Measurements from ENCODE around the gene MTCH1. TPM values are rescaled to one million over a fixed set of nuclear protein-coding genes. Genes with fewer than 3 reads are reported as not detected.
A peak's percentile ranks its signal among the peaks of the same experiment; 100 is the strongest.

The MTCH1 gene
- polyA plus RNA-seq, 4 donors = 156 to 193 (median 165) TPM

DNA sequence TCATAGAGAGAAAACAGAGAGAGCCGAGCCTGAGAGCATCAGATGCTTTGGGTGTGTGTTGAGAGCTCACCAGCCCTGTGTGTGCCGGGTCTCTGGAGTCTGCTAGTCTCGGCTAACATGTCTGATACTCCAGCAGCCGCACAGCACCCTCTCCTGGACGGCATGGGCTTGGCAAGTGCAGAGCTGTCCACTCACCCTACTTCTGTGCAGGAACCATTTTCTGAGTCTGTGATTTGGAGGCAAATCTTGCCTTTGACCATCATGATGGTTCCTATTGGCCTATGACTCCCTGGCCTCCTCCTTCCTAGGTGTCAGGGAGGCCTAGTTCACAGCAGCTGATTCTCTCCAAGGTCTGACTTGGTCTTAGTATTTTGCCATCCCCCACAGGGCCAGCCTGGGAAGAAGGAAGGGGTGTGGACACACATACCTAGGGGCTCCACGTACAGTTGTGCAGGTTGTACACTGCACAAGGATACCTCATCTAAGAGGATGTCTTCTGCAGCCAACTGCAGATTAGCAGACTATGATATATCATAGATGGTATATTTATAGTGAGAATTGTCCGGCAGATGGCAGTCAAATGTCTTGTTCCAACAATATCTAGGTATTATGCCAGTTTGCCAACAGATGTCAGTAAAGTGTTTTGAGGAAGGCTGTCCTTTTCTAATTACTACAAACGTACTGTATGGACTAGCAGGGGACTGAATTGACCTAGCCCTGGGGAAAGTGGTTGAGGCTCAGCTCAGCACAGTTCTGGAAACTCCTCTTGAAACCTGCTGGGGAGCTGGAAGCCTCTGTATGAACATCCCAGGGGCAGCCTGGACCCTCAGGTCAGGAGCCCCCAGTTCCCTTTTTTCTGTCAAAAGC, 32.4 kb upstream of the MTCH1 start:
- peak; percentile 75 to 80 (median 80) for DNase-seq (ENCODE audit: low read depth in 4 of 4, low spot score in 3 of 4)

DNA sequence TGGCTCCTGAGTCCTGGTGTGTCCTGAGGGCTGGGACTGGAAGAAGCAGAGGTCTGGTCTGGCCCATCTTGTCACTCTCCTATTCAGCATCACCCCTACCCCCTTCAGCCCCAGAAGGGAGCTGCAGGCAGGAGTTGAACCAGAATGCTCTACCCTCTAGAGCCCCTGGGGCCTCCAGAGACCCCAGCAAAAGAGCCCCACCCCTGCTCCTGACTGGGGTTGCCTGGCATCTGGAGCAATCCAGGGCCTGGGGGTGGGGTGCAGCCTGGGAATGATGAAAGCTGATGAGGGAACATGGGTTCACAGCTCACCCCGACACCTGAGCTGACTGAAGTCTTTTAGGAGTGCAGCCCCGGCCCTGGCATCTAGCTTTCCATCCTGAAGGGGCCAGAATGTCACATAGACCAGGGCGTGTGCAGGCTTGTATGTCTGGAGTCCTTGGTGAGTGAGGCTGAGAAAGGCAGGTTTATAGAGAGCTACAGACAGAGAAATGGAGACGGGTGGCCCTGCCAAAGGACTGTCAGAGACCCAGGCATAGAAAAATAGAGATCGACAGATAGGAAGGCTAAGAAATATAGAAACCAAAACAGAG, 31.7 kb upstream of the MTCH1 start:
- DNase-seq (ENCODE audit: low read depth in 4 of 4, low spot score in 3 of 4) = no peak

DNA sequence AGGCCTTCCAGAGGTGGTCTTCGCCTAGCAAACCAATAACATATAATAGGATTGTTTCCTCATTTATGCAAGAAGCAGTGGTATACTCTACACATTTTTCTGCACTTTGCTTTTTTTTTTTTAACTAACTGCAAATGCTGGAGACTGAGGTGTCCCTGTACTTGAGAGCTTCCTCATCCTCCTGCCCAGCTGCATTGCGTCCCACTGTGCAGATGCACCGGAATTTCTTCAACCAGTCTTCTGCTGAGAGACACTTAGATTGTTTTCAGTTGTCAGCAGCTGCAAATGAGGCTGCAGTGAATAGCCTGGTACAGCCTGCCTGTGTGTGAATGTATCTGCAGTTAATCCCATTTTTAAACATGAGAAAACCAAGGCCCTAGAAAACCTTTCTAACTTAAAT, 31.0 kb upstream of the MTCH1 start:
- no peak for DNase-seq (ENCODE audit: low read depth in 4 of 4, low spot score in 3 of 4)

DNA sequence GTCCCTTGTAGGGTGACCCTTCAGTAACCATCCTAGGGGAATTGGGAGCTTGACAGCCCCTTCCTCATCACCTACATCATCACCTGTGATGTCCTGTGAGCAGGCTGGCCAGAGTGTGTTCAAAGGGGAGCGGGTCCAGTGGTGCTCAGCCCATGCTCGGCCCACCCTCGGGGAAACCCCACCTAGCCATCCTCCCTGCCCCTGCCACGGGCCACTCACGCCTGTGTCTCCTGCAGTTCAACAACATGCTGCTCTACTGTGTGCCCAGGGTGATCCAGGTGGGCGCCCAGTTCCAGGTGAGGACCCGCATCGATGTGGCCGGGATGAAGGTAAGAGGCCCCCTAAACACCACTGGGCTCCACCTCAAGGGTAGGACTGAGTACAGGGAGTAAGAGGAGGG, 29.5 kb upstream of the MTCH1 start:
- DNase-seq (ENCODE audit: low read depth in 4 of 4, low spot score in 3 of 4) = no peak

DNA sequence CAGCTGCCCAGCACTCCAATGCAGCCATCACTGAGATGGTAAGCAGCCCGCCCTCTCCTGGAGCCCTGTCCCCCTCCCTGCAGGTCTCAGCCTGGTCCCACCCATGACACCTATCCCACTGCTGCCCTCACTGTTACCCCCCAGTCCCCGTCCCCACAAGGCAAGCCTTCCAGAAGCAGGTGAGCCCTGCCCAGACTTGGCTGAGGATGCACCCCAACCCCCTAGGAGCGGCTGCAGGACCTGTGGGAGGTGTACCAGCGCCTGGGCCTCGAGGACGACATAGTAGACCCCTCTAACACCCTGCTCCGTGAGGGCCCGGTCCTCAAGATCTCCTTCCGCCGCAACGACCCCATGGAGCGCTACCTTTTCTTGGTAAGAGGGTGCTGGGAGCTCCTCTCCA, 28.7 kb upstream of the MTCH1 start:
- DNase-seq (ENCODE audit: low read depth in 4 of 4, low spot score in 3 of 4) = no peak

DNA sequence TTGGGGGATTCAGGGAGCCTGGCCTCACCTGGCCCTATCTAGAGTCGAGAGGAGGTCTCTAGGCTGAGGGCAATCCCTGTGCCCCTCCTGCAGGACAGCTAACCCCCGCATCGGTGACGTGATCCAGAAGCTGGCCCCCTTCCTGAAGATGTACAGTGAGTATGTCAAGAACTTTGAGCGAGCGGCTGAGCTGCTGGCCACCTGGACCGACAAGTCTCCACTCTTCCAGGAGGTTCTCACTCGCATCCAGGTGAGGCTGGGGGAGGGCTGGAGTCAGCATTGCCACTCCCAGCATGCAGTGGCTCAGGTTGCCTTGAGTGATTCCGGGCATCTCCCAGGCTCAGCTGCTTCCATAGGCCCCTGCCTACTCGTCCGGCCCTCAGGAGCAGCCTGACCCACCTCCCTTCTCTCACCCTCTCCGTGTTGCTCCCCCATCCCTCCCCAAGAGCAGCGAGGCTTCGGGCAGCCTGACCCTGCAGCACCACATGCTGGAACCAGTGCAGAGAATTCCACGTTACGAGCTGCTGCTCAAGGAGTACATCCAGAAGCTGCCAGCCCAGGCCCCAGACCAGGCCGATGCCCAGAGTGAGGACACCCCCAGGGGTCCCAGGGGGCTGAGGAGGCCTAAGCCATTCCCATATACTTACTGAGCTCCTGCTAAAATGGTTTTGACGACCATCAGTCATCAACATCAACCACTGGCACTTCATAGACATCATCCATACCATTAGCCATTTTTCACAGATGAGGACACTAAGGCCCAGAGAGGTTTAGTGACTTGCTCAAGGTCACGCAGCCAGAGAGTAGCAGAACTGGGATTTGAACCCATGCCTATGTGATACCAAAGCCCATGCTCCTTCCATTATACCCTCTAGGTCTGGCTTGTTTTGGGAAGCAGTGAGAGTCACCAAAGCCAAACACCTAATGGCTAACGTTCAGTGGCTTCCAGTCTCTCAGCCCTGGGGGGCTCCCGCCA, 27.8 kb upstream of the MTCH1 start:
- DNase-seq (ENCODE audit: low read depth in 4 of 4, low spot score in 3 of 4) = no peak

DNA sequence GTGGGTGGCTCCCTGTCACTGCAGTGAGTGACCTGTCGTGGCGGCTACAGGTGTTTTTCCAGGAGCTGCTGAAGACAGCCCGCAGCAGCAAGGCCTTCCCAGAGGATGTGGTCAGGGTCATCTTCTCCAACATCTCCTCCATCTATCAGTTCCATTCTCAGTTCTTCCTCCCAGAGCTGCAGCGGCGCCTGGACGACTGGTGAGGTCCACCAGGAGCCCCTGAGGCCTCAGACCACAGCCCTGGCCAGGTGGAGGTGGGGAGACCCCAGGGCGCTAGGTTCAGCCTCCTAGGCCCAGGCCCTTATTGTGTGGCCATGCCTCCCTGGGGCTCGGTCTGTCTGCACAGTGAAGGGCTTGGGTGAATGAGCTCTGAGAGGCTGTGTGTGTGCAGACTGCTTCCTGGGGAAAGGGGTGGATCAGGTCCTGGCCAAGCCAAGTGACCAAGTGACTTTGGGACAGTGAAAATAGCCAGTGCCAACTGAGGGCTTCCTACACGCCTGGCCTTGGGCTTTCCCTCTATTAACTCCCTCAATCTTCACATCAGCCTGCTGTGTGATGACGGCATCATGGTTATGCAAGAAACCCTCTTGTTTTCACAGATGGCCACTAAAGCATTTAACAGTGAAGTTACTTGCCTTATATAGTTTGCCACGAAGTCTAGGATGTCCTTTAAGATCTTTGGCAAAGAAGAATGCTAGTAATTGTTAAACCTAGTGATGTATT, 25.8 kb upstream of the MTCH1 start:
- DNase-seq (ENCODE audit: low read depth in 4 of 4, low spot score in 3 of 4) = no peak

DNA sequence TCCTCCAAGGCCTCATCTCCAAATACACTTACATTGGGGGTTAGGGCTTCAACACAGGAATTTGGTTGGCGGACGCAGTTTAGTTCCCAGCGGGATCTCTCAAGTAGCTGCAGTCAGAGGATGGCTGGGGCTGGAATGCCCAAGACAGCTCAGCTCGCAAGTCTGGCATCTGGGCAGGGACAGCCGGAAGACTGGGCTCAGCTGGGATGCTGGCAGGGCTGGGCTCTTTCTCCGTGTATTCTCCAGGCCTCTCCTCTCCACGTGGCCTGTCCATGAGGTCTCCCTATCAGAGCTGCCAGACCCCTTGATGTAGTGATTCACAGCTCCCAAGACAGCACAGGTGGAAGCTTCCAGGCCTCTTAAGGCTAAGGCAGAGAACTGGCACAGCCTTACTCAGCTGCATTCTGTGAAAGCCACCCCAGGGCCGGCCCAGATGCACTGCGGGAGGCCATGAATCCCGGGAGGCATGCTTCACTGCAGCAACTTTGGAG, 24.5 kb upstream of the MTCH1 start:
- DNase-seq (ENCODE audit: low read depth in 4 of 4, low spot score in 3 of 4) = no peak

DNA sequence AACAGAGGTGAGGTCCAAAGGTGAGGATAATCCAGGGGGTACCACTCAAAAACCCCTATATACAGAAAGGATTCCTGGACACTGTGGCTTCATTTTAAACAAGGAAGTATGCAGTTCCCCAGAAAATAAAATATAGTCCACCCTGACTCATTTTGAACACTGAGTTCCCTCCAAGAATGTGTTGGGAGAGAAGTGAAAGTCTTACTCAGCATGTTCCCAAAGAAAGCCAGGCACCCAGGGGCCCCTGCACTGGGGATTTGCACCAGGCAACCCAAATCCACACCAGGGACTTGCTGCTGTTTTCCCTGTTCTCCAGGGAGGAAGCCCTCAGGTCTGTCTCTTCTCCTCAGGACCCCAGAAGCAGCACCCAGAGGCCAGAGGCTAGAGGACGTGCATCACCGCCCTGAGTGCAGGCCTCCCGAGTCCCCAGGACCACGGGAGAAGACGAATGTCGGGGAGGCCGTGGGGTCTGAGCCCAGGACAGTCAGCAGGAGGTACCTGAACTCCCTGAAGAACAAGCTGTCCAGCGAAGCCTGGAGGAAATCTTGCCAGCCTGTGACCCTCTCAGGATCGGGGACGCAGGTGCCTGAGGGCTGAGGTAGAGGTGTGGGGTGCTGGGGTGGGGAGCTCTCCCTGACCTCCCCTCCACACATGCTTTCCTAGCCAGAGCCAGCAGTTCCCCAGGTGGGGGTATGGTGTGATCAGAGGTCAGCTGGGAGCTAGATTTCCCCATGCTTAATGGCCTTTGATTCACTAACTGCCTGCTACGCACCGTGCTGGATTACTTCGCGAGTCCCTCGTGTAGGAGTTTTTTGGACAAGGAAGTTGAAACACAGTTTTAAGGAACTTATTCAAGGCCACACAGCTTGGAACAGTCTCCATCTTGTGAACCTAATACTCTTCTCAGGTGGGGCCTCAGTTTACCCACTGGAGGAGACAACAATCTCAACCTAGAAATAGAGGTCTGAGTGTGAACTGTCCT, 22.8 kb upstream of the MTCH1 start:
- DNase-seq (ENCODE audit: low read depth in 4 of 4, low spot score in 3 of 4) = no peak

DNA sequence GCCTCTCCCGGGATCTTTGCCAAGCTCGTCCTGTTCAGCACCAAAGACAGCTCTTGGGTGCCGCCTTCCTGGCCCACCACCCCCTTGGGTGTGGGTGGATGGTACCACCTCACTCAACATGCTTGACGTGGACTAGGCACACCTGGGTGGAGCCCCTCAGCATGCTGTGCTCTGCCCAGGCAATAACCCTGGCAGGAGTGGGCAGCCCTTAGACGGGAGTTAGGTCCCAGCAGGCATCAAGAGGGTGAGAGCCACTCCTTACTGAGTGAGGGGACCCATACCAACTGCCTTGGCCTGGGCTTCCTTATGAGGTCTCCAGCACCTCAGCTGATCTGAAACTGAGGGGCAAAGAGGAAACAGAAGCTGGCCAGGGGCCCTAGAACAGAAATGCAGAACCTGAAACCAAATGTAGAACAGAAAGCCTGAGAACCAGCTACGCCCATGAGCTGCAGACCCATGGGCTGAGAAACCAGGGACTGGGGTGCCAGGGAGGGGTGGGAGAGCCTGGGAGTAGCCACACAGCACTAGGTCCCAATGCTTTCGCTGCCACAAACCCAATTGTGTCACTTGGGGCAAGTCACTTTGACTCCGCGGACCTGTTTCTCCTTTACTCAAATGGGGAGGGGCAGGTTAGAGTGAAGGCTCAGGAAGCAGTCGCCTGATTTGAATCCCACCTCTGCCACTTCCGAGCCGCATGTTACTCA, 21.5 kb upstream of the MTCH1 start:
- DNase-seq (ENCODE audit: low read depth in 4 of 4, low spot score in 3 of 4) = no peak

DNA sequence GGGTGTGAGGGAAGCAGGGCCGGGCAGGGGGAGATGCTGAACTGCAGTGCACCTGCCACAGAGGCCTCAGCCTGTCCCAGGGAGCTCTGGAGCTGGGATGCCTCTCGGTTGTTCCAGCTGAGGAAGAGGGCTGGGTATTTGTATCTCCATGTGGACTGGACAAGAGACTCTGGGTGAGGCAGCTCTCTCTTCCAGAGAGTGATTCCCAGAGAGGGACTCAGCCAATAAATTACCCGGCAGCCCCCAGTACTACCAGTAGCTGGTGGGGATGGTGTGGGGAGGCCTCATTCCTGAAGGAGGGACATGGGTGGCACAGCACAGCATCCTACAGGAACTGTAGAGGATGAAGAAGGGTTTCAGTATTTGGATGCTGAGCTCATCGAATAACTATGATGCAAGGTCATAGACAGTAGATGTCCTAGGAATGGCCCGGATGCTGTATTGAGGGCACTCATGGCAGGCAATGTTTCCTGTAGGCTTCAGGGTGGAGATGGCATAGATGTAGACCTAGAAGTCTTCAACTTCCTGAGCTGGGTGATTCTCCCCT, 20.9 kb upstream of the MTCH1 start:
- no peak for DNase-seq (ENCODE audit: low read depth in 4 of 4, low spot score in 3 of 4)

DNA sequence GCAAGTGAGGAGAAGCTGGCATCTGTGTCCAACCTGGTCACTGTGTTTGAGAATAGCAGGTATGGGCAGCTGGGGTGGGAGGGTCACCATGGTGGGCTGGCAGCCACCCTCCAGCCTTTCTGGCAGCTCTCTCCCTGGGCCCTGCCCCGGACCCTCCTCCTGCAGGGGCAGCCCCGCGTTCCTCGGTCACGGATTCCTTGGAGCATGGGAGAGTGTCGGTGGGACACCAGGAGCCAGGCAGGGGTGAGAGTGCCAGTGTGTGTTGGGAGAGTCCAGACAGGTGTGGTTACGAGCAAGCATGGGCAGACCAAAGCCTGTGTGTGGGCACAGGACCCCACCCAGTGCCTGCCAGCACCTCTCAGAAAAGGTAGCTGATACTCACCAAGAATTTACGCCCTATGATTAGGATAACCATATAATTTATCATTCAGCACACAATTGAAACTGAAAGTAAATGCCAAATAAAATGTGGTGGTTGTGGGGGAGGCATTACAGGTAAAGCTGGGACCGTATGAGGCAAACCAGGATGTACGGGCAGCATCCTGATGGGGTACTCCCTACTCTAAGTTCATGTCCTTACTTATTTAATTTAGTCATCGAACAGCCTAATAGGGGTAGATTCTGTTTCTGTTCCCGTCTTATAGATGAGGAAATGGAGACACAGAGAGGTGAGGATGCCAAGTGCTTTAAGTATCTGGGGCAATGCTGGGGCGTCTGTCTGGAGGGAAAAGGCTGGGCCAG, 20.0 kb upstream of the MTCH1 start:
- DNase-seq (ENCODE audit: low read depth in 4 of 4, low spot score in 3 of 4) = no peak

DNA sequence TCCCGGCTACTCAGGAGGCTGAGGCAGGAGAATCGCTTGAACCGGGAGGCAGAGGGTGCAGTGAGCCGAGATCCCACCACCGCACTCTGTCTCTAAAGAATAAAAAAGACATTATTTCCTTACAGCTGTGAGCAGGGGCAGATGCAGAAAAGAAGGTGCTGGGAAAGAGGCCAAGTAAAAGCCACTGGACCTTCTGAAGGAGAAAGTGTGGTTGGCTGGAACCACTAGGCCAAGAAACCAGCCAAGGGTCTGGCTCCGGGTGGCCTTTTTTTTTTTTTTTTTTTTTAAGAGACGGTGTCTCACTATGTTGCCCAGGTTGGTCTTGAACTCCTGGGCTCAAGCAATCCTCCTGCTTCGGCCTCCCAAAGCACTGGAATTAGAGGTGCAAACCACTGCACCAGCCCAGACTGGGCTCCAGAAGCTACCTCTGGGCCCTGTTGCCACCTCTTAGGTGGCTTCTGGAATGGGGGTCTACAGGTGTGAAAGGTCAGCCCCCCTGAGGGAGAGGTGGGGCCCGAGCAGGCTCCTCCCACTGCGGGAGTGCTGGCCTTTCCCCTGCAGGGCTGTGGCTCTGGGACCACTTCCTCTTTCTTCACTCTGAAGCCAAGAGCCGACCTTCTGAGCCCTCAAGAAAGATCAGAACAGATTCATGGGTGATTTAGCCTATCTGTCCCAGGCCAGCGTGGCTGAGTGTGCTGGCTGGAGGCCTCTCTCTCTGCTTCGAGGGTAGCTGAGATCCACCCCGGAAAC, 19.2 kb upstream of the MTCH1 start, which contains the start of gene FGD2:
TSS of gene FGD2 (plus strand) at position 595 of the 750 bp plus-strand sequence. CDS start 163 bp downstream, outside the sequence.
- no peak for DNase-seq (ENCODE audit: low read depth in 4 of 4, low spot score in 3 of 4)

DNA sequence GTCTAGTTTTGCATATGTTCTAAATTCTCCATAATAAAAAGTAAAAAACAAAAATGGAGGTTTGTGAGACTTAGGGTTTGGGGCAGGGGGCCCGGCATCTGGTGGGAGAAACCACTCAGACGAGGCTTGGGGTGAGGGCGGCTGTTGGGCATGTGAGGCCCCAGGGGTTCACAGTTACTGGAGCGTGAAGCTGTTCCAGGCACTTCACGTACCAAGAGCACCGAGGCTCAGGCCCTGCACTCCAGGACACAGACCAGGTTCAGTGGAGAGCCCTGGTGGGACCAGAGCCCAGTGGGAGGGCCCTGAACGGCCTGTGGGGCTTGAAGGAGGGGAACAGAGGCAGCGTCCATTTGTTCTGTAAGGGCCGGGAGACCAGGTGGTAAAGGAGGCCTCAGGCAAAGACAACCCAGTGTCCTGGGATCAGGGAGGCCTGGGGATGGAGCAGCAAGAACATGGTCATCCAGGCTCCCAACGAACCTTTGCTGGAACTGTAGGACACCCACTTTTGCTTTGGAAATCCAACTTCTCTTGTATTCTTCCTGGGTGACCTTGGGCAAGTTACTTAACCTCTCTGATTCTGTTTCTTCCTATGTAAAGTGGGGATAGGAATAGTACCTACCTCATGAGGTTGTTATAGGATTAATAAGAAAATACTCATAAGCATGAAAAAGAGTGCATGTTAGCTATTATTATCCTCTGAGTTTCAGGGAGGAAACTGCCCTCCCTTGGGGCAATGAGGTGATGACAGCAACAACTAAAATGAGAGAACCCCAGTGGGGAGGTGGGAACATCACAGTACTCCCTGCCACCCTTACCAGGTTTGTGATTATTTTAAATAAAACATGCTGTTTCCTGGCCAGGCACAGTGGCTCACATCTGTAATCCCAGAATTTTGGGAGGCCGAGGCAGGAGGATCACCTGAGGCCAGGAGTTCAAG, 18.3 kb upstream of the MTCH1 start:
- DNase-seq (ENCODE audit: low read depth in 4 of 4, low spot score in 3 of 4) = no peak

DNA sequence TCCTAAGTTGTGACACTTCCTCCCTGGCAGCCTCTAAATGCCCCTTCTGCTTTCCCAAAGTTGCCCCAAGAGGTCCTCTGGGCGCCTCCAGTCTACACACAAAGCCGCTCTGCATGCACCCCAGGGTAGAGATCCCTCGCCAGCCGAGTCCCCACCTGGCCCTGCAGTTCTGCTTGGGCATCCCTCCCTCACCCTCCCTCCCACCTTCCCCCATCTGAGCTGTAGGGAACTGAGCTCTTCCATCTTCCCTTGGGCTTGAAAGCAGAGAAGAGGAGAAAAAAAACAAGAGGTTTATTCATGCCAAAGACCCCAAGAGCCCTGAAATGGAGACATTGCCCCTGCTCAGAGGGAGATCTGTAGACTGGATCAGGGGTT, 13.7 kb upstream of the MTCH1 start:
- no peak for DNase-seq (ENCODE audit: low read depth in 4 of 4, low spot score in 3 of 4)
